Measurements from ENCODE around the gene TRRAP.

TRRAP gene

DNA sequence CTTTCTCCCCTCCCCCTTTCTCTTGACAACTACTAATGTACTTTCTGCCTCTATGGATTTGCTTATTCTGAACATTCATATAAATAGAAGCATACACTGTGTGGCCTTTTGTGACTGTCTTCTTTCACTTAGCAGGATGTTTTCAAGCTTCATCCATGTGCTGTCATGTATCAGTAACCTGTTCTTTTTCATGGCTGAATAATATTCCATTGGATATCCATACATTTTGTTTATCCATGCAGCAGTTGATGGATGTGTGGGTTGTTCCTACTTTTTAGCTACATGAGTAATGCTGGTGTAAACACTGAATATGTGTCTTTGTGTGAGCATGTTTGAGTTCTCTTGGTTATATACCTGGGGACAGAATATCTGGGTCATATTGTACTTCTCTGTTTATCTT lies 107.6 kb downstream of the TRRAP start:
- no peak for DNase-seq (ENCODE audit: low read depth in 2 of 2, low spot score in 1 of 2)

DNA sequence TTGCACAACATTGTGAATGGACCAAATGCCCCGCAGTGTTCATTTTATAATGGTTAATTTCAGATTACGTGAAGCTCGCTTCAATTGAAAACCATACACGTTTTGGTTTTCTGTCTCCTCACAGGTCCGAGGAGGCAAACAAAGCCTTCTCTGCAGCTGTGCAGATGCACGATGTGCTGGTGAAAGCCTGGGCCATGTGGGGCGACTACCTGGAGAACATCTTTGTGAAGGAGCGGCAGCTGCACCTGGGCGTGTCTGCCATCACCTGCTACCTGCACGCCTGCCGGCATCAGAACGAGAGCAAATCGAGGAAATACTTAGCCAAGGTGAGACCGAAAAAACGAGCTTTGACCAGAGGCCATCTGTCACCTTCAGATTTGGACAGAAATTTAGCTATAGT lies 110.3 kb downstream of the TRRAP start:
- no peak for DNase-seq (ENCODE audit: low read depth in 2 of 2, low spot score in 1 of 2)

DNA sequence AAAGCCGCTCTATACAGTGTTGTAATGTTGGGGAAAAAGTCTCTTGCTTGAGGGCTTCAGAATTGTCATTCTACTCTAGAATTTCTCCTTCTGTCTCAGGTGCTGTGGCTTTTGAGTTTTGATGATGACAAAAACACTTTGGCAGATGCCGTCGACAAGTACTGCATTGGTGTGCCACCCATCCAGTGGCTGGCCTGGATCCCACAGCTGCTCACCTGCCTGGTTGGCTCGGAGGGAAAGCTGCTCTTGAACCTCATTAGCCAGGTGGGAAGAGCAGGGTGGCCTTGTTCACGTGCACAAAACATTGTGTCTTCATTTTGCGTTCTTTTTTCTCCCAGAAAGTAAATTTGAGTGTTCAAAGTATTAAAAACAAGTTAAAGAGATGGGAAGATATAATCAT lies 112.0 kb downstream of the TRRAP start:
- no peak for DNase-seq (ENCODE audit: low read depth in 2 of 2, low spot score in 1 of 2)

DNA sequence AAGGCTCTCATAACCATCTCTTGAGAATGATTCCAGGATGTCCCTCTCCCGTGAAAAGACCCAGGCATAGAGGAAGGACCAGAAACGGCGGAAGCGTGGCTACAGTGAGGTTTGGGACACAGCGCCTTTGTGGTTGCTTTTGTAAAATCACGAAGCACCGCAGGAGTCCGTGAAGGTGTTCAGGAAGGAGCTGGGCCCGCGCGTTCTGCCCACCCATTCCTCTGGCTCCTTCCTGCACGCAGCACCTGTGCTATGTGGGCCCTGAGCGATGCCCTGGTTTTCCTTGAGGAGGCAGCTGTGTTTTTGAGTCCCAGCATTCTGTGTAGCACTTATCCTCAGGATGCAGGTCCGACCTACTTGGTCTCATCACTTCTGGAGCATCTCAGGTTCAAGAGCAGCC lies 112.8 kb downstream of the TRRAP start:
- DNase-seq (ENCODE audit: low read depth in 2 of 2, low spot score in 1 of 2), result no peak

DNA sequence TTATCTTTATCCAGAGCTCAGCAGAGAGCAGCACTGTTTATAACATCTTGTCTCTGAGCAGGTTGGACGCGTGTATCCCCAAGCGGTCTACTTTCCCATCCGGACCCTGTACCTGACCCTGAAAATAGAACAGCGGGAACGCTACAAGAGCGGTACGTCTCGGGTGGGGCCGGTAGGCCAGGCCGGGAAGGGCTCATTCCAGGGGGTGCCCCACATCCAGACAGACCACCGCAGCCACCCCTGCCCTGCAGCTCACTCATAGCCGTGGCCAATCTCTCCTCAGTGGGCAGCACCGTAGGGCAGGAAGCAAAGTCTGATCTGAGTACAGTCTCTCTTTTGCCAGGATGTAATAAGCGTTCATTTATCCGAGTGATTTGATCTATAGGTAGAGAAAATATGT lies 113.7 kb downstream of the TRRAP start:
- no peak for DNase-seq (ENCODE audit: low read depth in 2 of 2, low spot score in 1 of 2)

DNA sequence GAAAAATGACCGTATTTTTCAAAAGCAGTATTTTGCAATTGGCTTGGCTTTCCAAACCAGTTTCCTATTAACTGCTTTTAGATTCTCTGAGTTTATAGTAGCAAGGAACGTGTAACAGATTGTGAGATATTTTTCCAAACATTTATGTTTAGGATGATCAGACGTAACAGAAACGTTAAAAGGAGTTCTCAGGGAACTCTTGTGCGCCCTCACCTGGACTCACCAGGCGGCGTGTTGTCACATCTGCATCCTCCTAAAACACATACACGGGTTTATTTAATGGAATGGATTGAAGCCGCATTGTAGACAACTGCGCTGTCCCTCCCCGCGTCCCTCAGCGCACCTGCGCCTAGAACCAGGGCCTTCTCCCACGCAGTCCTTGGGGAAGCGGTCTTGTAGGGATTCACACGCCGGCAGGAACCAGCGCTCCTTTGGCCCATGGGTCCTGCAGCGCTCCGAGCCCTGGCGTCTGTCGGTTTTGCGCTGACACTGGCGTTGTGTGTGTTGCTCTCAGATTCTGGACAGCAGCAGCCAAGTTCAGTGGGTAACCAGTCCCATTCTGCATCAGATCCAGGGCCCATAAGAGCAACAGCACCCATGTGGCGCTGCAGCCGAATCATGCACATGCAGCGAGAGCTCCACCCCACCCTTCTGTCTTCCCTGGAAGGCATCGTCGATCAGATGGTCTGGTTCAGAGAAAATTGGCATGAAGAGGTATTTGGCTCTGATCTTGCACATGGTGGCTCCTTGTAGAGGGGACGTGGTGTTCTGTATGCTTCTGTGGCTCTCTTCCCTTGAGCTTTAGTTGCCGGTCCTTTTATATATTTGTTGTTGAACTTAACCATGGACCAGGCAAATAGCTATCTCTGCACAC lies 114.9 kb downstream of the TRRAP start:
- DNase-seq (ENCODE audit: low read depth in 2 of 2, low spot score in 1 of 2), result no peak

DNA sequence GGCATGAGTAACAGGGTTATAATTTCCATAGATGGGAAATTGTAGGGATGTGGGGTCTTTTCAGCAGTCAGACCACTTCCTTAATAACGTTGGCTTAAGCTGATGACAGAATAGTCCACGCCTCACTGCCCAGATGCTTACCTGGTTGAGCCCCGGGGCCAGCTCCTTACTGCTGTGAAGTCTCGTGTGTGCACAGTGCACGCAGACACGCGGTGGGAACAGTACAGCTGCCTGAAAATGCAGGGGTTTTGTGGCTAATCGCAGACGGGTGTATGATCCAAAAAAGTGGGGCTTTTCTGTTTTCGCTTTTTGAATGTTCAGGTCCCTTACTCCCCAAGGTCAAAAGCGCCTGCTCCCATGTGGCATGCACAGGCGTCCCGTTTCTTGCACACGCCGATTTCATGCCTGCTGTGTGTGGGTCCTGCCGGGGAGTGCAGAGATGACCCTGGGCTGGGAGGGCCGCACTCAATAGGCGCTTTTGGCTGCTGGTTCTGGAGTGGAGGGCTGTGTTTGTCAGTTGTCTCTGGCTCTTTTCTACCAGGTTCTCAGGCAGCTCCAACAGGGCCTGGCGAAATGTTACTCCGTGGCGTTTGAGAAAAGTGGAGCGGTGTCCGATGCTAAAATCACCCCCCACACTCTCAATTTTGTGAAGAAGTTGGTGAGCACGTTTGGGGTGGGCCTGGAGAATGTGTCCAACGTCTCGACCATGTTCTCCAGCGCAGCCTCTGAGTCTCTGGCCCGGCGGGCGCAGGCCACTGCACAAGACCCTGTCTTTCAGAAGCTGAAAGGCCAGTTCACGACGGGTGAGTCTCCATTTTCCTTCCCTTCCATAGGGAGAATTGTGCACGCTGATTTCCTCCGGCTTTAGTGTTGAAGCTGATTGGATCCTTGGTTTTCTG lies 116.0 kb downstream of the TRRAP start:
- no peak for DNase-seq (ENCODE audit: low read depth in 2 of 2, low spot score in 1 of 2)

DNA sequence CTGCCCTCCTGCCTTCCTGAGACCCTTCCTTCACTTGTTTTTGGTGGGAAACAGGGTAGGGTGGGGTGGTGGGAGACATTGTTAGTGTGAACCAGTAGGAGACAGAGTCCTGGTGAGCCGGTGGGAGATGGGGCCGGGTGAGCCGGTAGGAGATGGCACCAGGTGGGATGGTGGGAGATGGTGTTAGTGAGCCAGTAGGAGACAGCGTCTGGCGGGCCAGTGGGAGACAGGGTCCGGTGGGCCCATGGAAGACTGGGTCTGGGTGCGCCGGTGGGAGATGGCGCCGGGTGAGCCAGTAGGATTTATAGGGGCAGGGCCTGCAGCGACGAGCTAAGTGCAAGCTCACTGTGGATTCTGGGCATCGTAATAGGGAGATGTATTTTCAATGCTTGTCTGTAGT lies 116.8 kb downstream of the TRRAP start:
- no peak for DNase-seq (ENCODE audit: low read depth in 2 of 2, low spot score in 1 of 2)

DNA sequence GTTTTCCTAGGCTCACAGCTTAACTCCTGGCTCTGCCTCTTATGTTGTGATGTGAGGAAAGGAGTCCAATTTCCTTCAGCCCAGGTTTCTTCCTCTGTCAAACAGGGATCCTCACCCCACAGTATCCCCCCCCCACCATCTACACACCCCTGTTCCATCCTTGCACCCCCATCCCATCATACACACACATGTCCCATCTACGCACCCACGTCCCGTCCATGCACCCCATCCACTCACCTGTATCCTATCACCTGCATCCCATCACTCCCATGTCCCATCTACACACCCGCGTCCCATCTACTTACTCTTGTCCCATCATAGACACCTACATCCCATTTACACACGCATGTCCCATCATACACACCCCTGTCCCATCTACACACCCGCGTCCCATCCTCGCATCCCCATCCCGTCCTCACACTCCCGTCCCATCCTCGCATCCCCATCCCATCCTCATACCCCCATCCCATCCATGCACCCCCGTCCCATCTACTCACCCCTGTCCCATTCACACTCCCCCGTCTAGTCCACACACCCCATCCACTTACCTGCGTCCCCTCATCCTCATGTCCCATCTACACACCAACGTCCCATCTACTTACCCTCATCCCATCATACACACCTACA lies 117.3 kb downstream of the TRRAP start:
- no peak for DNase-seq (ENCODE audit: low read depth in 2 of 2, low spot score in 1 of 2)

DNA sequence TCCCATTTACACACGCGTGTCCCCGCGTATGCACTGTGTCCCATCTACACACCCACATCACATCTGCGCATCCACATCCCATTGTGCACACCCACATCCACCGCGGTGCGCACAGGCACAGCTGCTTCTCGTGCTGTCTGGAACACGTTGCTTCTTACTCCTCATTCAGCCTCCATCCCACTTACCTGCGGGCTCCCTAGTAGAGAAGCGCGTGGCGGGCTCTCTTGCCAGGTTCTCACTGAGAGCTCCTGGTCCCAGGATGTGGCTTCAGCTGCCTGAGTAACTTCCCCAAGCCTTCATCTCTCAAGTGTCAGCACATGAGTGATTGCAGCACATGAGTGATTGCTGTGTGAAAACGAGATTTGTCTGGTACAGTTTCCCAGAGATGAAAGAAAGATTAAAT lies 117.8 kb downstream of the TRRAP start:
- DNase-seq (ENCODE audit: low read depth in 2 of 2, low spot score in 1 of 2), result no peak

DNA sequence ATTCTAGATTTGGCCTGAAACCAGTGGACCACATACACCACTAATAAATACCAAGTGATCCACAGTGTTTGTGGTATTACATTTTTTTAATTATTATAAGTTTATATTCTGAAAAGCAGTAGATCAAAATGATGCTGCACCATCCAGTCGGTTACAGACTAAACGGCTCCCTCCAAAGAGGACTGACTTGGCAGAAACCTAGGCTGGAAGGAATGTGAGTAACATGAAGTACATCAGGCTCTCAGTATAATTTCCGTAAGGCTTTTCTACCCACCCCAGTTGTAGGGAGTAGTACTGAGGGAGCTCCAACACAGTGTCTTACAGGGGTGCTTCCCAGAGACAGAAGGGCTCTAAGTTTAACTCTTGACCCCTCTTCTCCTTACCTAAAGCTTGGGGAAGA lies 119.5 kb downstream of the TRRAP start:
- DNase-seq (ENCODE audit: low read depth in 2 of 2, low spot score in 1 of 2), result no peak

DNA sequence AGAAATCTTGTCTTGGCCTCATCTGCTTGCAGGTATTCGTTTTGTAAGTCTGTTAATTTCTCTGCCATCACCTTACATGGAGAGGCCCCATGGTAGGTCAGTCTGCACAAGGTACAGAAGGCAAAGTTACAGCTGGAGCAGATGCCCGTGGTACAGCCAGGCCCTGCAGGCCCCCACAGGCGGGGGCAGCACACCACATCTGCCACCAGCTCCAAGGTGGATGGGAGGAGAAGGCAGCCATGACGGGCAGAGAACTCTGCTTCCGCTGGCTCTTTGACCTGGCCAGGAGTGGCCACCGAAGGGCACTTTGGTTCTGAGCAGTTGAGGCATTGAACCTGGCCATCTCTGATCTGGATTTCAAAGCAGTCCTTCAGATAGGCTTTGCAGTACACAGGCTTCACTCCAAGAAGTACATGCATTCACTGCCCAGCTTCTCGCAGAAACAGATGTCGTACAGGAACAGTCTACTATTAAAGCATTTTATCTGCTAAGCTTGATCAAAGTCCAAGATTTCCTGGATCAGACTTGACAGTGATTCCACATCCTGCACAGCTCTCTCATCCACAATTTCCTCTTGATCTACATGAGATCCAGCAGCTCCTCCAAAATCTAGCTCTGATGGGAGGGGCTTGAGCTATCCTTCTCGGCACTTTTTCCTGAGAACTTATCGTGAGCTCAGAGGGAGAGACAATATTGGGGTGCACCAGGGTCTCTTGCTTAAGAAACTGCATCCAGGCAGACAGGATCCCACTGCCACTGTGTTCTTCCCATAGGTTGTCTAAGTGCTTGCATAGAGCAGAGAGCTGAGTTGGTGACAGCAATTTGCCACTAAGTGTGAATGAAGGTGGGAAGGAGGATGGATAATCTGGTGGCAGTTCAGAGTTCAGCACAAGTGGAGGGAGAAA lies 120.7 kb downstream of the TRRAP start:
- no peak for DNase-seq (ENCODE audit: low read depth in 2 of 2, low spot score in 1 of 2)

DNA sequence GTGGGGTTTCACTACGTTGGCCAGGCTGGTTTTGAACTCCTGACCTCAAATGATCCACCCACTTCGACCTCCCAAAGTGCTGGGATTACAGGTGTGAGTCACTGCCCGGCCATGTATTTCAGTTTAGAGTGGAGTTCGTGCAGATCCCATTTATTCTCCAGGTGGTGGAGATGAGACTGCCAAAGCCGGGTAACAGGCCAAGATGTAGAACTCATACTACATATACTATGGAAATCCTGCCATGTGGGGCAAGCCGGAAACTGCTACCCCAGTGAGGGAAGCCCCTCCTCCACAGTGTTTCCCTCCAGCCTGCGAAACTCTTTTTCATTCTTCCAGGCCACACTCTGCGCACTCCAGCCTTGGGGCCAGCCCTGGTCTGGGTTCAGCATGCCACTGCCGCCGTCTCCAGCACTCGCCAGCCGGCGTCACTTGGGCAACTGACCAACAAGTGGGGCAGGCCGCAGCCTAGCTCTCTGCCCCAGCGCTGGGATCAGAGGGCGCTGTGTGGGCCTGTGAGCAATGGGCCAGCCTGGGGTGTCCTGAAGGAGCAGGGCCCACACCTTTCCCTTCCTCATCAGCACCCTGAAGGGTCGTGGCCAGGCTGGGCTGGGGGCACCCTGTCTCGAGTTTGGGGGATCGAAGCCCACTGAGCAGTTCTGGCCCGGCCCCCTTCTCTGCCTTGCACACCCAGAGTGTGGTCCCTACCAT lies 122.0 kb downstream of the TRRAP start:
- no peak for DNase-seq (ENCODE audit: low read depth in 2 of 2, low spot score in 1 of 2)

DNA sequence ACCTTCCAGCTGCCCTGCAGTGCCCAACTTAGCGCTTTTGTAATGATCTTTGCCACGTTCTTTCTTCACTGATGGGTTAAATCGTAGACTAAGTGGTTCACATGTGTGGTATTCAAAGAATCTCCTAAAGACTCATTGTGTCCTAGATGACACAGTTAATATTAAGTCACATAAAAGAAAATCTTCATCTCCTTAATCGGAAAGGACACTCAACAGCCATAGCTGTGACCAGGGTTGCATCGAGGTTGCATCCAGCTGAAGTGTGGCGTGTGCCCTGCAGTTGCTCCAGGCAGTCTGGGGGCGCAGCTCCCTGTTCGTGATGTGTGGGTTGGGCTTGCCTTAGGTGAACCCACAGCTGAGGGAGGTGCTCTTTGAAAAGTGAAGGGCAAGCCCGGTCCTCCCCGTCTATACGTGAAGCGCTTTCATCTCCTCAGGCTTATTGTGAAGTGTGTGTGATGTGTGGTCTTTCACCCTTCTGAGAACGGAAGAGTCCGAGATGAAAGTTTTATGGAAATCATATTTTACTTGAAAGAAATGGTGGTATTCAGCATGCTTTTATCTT lies 122.7 kb downstream of the TRRAP start:
- no peak for DNase-seq (ENCODE audit: low read depth in 2 of 2, low spot score in 1 of 2)

DNA sequence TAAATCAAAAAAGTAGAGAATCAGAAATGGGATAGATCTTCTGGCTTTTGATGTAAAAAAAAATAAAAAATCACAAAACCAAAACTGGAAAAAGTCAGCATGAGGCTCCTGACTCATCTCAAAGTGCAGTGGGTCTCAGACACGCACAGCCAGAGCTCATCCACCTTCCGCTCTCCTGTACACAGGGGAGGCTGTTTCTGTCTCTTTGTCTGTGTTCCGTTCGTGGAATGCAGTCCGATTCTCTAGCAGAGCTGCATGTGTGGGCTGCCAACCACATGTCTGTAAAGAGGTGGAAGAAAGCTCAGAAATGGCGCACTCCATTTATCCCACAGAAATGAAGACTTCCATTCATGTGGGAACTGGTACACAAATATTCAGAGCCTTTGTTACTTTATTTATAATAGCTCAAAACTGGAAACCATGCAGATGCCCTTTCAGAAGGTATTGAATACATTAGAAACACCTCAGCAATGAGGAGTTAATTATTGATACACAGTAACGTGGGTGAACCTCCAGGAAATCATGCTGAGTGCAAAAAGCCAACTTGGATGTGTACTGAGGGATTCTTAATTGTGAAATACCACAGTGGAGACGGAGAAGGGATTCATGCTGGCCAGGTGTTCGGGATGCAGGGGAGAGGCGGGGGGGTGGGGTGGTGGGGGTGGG lies 123.3 kb downstream of the TRRAP start:
- DNase-seq (ENCODE audit: low read depth in 2 of 2, low spot score in 1 of 2), result no peak

DNA sequence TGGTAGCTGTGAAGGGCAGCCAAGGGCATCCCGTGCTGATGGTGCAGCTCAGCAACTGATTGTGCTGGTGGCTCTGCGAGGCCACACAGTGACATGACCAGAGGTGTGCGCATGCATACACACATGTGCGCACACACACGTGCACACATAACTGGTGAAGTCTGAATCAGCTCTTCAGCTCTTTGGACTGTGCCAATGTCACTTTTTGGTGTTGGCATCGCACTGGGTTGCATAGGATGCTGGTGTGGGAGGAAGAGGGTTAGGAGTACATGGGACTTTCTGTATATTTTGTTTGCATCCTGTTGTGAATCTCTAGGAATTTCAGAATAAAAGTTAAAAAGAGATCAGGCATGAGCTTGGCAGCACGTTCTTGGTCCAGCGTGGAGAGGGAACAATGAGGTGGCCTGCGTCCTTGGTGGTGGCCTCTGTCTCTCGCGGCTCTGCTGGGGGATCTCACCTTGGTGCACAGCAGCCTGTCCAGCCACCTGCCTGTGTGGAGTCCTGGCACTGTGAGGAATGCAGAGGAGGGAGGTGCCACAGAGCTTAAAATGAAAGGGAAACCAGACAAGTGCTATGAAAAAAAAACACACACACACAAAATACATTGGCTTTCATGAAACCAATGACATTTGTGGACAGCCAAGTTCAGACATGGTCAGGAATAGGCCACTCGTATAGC lies 124.0 kb downstream of the TRRAP start:
- no peak for DNase-seq (ENCODE audit: low read depth in 2 of 2, low spot score in 1 of 2)

DNA sequence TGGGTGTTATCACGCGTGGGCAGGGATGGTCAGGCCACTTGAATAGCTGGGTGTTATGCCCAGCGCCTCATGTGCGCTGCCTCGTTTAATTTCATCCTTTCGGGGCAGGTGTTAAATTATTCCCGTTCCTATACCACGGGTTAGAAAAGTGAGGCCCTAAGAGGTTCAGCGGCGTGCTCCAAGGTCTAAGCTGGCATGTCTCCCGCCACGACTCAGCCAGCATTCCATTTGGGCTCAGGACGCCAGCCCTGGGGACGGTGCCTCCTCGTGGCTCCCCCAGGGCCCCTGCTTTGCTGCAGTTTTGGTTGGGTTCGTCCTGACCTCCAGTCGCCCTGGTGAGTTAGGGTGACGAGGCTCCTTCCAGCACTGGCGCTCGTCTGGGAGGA lies 124.5 kb downstream of the TRRAP start:
- DNase-seq (ENCODE audit: low read depth in 2 of 2, low spot score in 1 of 2), result no peak

DNA sequence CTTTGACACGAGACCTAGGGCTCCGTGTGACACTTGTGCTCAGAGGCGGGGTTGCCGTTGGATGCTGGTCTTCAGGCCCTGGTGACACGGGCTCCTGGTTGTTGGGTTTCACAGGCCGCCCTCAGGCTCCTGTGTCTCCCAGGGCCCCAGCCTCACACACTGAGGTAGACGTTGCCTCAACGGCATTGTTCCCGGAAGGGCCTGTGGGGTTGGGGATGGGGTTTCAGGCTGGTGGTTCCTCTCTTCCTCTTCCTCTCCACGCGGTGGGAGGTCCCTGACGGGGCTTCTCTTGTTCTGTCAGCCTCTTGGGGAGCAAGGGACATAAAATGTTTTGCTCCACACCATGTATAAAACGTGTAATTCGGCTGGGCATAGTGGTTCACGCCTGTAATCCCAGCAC lies 125.1 kb downstream of the TRRAP start:
- DNase-seq (ENCODE audit: low read depth in 2 of 2, low spot score in 1 of 2), result no peak

DNA sequence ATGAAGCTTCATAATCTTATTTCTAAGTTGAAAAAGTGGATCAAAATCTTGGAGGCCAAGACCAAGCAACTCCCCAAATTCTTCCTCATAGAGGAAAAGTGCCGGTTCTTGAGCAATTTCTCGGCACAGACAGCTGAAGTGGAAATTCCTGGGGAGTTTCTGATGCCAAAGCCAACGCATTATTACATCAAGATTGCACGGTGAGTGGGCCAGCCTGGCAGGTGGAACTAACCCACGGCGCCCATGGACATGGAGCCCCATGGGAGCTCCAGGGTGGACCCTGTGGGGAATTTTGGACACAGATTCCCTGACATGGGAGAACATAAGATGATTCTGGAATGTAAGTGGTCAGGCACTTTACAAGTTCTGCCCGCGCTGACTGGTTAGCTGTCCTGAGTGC lies 125.9 kb downstream of the TRRAP start:
- no peak for DNase-seq (ENCODE audit: low read depth in 2 of 2, low spot score in 1 of 2)
